ENCODE results near the gene DAPP1.

Gene DAPP1

GRCh38 chr4:99917575-99917974, 100.9 kb downstream of the DAPP1 start:
- ChIA-PET CTCF (interaction anchor here (1.3 kb wide), 1 partner anchor 31 kb away, joined by 3 read pairs; no protein-coding TSS in a partner anchor), POLR2A (no interaction called here)
- DNase-seq (ENCODE audit: low read depth, low spot score): no peak
- no peak for TF ChIP-seq CTCF (IDR thresholded peaks at IDR 0.05; ENCODE audit: insufficient read depth, low read length, missing control alignments)
- no peak overlapping the region for H3K4me3 ChIP-seq (ENCODE audit: low read depth, low read length)

GRCh38 chr4:99918656-99919055, 102.0 kb downstream of the DAPP1 start:
- ChIA-PET POLR2A (no interaction called here), CTCF (interaction anchor here (1.0 kb wide), 1 partner anchor 11 kb away, joined by 3 read pairs; no protein-coding TSS in a partner anchor)
- DNase-seq (ENCODE audit: low read depth, low spot score): no peak
- no peak for TF ChIP-seq CTCF (IDR thresholded peaks at IDR 0.05; ENCODE audit: insufficient read depth, low read length, missing control alignments)
- no peak overlapping the region for H3K4me3 ChIP-seq (ENCODE audit: low read depth, low read length)

All from AG04449 (cell line).